B cell (primary cell): ENCODE results near the gene PLA2G3. TPM values are rescaled to one million over a fixed set of nuclear protein-coding genes. Genes with fewer than 3 reads are reported as not detected.

Source experiments
- ATAC-seq: fragments of 200-7000 bp; cut with Tn5 transposase; one replicate; pipeline ENCODE4 v1.10.0; 2021; ENCODE audit warnings: low read depth, mild to moderate bottlenecking, moderate number of reproducible peaks, moderate library complexity
- CTCF ChIA-PET: fragments of 350-600 bp; sonication (Branson Sonifier 250); formaldehyde crosslinking; loops from one replicate; lab custom pipeline; 2021; ENCODE audit warnings: antibody characterized with exemption, inconsistent platforms; lab: Charles Lee
- POLR2A ChIA-PET: fragments of 350-600 bp; sonication (Branson Sonifier 250); formaldehyde crosslinking; loops from one replicate; lab custom pipeline; 2021; ENCODE audit warnings: antibody characterized with exemption; lab: Charles Lee
- DNase-seq: peaks from one replicate; pipeline ENCODE4 v3.0.0; 2013
- H2AFZ ChIP-seq: 2 replicates; pipeline ENCODE4 v1.6.1; 2012; ENCODE audit warnings: mild to moderate bottlenecking, low read depth, low read length; ENCODE audit not compliant: insufficient read depth, poor library complexity, severe bottlenecking
- H3K27ac ChIP-seq, 2 donors: 1 replicate in 1 of 2; 2 replicates in 1 of 2; pipeline ENCODE4 v1.5.1; 2012 to 2013; ENCODE audit warnings: low read length in 2 of 2, mild to moderate bottlenecking in 2 of 2, moderate library complexity in 1 of 2
- H3K27me3 ChIP-seq, 4 experiments: fragments of 200-600 bp in 1 of 4; sonication (generic) in 1 of 4; replicated peaks in 1 of 4; 1 replicate in 2 of 4; 2 replicates in 2 of 4; pipeline versions ENCODE4 v1.6.1 to v1.7.0; 2013 to 2016; ENCODE audit warnings: low read length in 3 of 4, mild to moderate bottlenecking in 2 of 4, mixed read lengths in 1 of 4, moderate library complexity in 1 of 4; ENCODE audit not compliant: insufficient read depth in 4 of 4, control insufficient read depth in 3 of 4; ENCODE audit errors: control extremely low read depth in 1 of 4
- H3K36me3 ChIP-seq, 2 experiments: replicated peaks in 1 of 2; 1 replicate in 1 of 2; 2 replicates in 1 of 2; pipeline versions ENCODE4 v1.6.1 to v1.7.1; 2013; ENCODE audit warnings: low read length in 1 of 2; ENCODE audit not compliant: insufficient read depth in 2 of 2, control insufficient read depth in 1 of 2; ENCODE audit errors: control extremely low read depth in 1 of 2, extremely low read depth in 1 of 2
- H3K4me1 ChIP-seq, 2 donors: fragments of 200-600 bp in 1 of 2; sonication (generic) in 1 of 2; 1 replicate in 1 of 2; 2 replicates in 1 of 2; pipeline versions ENCODE4 v1.5.1 to v1.6.1; 2013 to 2017; ENCODE audit warnings: low read length in 2 of 2; ENCODE audit not compliant: control insufficient read depth in 2 of 2, insufficient read depth in 2 of 2
- H3K4me2 ChIP-seq: replicated peaks from 2 replicates; pipeline ENCODE3; 2012; ENCODE audit warnings: mild to moderate bottlenecking, low read depth, low read length; ENCODE audit not compliant: poor library complexity, severe bottlenecking
- H3K4me3 ChIP-seq, 5 experiments: fragments of 200-600 bp in 1 of 5; sonication (generic) in 1 of 5; 1 replicate in 3 of 5; 2 replicates in 2 of 5; pipeline versions ENCODE4 v1.5.1 to v1.7.0; 2011 to 2016; ENCODE audit warnings: low read length in 4 of 5, mild to moderate bottlenecking in 4 of 5, low read depth in 2 of 5, control low read depth in 1 of 5, moderate library complexity in 1 of 5; ENCODE audit not compliant: insufficient read depth in 1 of 5; ENCODE audit errors: control extremely low read depth in 1 of 5, extremely low read depth in 1 of 5
- H3K79me2 ChIP-seq: fragments of 200-600 bp; sonication (generic); one replicate; pipeline ENCODE4 v1.6.0; 2016; ENCODE audit warnings: low read length; ENCODE audit not compliant: control insufficient read depth, insufficient read depth
- H3K9ac ChIP-seq: fragments of 200-600 bp; sonication (generic); 2 replicates; pipeline ENCODE4 v1.6.1; 2017; ENCODE audit warnings: mild to moderate bottlenecking, low read length, moderate library complexity
- H3K9me3 ChIP-seq, 3 donors: one replicate each; pipeline versions ENCODE4 v1.6.1 to v1.7.1; 2013; ENCODE audit warnings: low read length in 2 of 3; ENCODE audit not compliant: control insufficient read depth in 2 of 3, insufficient read depth in 1 of 3; ENCODE audit errors: control extremely low read depth in 1 of 3
- H4K20me1 ChIP-seq: 2 replicates; pipeline ENCODE4 v1.6.0; 2012; ENCODE audit warnings: mild to moderate bottlenecking, low read length; ENCODE audit not compliant: insufficient read depth, control insufficient read depth, poor library complexity, severe bottlenecking
- H3K27ac Mint-ChIP-seq: one replicate; pipeline ENCODE4 v1.8.0; 2021; ENCODE audit warnings: mixed read lengths
- H3K27me3 Mint-ChIP-seq: one replicate; pipeline ENCODE4 v1.8.0; 2021; ENCODE audit warnings: mixed read lengths
- H3K4me1 Mint-ChIP-seq: one replicate; pipeline ENCODE4 v1.8.0; 2021; ENCODE audit warnings: mixed read lengths
- H3K4me3 Mint-ChIP-seq: one replicate; pipeline ENCODE4 v1.8.0; 2021; ENCODE audit warnings: mixed read lengths
- H3K9me3 Mint-ChIP-seq: one replicate; pipeline ENCODE4 v1.8.0; 2022; ENCODE audit warnings: mixed read lengths; ENCODE audit not compliant: insufficient read depth
- CTCF ChIP-seq: fragments of 200-600 bp; IDR thresholded peaks from one replicate; pipeline ENCODE4 v1.8.0; 2022; ENCODE audit warnings: antibody characterized with exemption, mild to moderate bottlenecking
- EZH2 ChIP-seq: IDR thresholded peaks from 2 replicates; pipeline ENCODE4 v1.6.1; 2012; ENCODE audit warnings: borderline replicate concordance, low read depth, mild to moderate bottlenecking, moderate library complexity, low read length; ENCODE audit not compliant: insufficient read depth, poor library complexity, severe bottlenecking
- WGBS: methylation state at CpG from one replicate; pipeline ENCODE4 v1.1.5; 2013; ENCODE audit warnings: missing lambda C conversion rate; ENCODE audit not compliant: insufficient coverage; 5-methylcytosine and 5-hydroxymethylcytosine counted together
- intact Hi-C: fragments of 100-400 bp; cut with micrococcal nuclease; formaldehyde crosslinking; loops from one replicate; pipeline ENCODE4 v1.10.0; 2022
- polyA plus RNA-seq: library from polyadenylated mRNA; depleted of rRNA; stranded (reverse); fragments of >200 nt; gene quantifications from 2 replicates; pipeline ENCODE4 v1.2.3, GENCODE V29; 2012
- total RNA-seq, 2 donors: library from RNA; stranded (reverse); fragments of 120-200 nt in 1 of 2; gene quantifications; 1 replicate in 1 of 2; 2 replicates in 1 of 2; pipeline versions ENCODE4 v1.2.3 to v1.2.4, GENCODE V29; 2013 to 2022

The PLA2G3 gene
- total and polyA plus RNA-seq, 2 donors (not counting 1 experiment from before 2014, with no cell fraction given): not detected

- no peak for DNase-seq
- H3K27me3 Mint-ChIP-seq: no peaks in the 10 kb centered on the region
- no peak for ATAC-seq
- H3K4me1 Mint-ChIP-seq: no peaks in the 10 kb centered on the region
- Histone ChIP-seq H3K27me3 (no peaks in the 10 kb centered on the region), H3K4me2 (no peak overlapping the region), H3K4me1 (no peaks in the 10 kb centered on the region), H3K36me3 (no peaks in the 10 kb centered on the region), H3K4me3 (no peak overlapping the region), H3K27ac (no peak overlapping the region), H2AFZ (no peak overlapping the region), H3K9ac (no peak overlapping the region), H3K9me3 (no peaks in the 10 kb centered on the region), H3K79me2 (no peaks in the 10 kb centered on the region), H4K20me1 (no peaks in the 10 kb centered on the region)
- H3K27ac Mint-ChIP-seq: no peak overlapping the region
- ChIA-PET POLR2A (no interaction called here), CTCF (no interaction called here)
- intact Hi-C loops: no loop called here
- 98% methylated on average over 23 of the region's 34 CpGs for WGBS
- no peak overlapping the region for H3K4me3 Mint-ChIP-seq
- no peaks in the 10 kb centered on the region for H3K9me3 Mint-ChIP-seq
- TF ChIP-seq CTCF (no peak), EZH2 (no peak)
Measured at GRCh38 chr22:31099841-31100761, 40.2 kb downstream of the PLA2G3 start.

GRCh38 chr22:31099386-31099785 lies 40.9 kb downstream of the PLA2G3 start:
- intact Hi-C loops: no loop called here
- no peak overlapping the region for H3K4me2 ChIP-seq
- ATAC-seq: no peak
- DNase-seq: no peak
- H3K4me1 ChIP-seq: no peaks in the 10 kb centered on the region
- no peak overlapping the region for H3K27ac Mint-ChIP-seq
- ChIA-PET CTCF (no interaction called here), POLR2A (interaction anchor here (0.6 kb wide), 1 partner anchor 60 kb away, joined by 3 read pairs; the partner anchor contains the start of gene RNF185)
- no peak overlapping the region for H3K4me3 ChIP-seq
- H2AFZ ChIP-seq: no peak overlapping the region
- no peaks in the 10 kb centered on the region for H4K20me1 ChIP-seq
- H3K9me3 Mint-ChIP-seq: no peaks in the 10 kb centered on the region
- no peaks in the 10 kb centered on the region for H3K27me3 ChIP-seq
- H3K79me2 ChIP-seq: no peaks in the 10 kb centered on the region
- no peak overlapping the region for H3K27ac ChIP-seq
- H3K4me3 Mint-ChIP-seq: no peak overlapping the region
- H3K27me3 Mint-ChIP-seq: no peaks in the 10 kb centered on the region
- H3K4me1 Mint-ChIP-seq: no peaks in the 10 kb centered on the region
- H3K9ac ChIP-seq: no peak overlapping the region
- no peak for TF ChIP-seq CTCF
- no peak for TF ChIP-seq EZH2
- no peaks in the 10 kb centered on the region for H3K9me3 ChIP-seq
- 100% methylated on average over 2 of the region's 6 CpGs for WGBS
- H3K36me3 ChIP-seq: no peaks in the 10 kb centered on the region
